H9 (cell line): Measurements from ENCODE around the gene C3orf20. TPM values are rescaled to one million over a fixed set of nuclear protein-coding genes. Genes with fewer than 3 reads are reported as not detected.

Experiments
- DNase-seq: peaks from one replicate; pipeline ENCODE4 v3.0.0-alpha.2; 2017
- H2AFZ ChIP-seq: one replicate; pipeline ENCODE4 v1.6.1; 2013; ENCODE audit warnings: mild to moderate bottlenecking, low read length, control low read depth, moderate library complexity
- H2AK5ac ChIP-seq: 2 replicates; pipeline ENCODE4 v1.6.1; 2013; ENCODE audit warnings: low read length, control low read depth, mixed read lengths; ENCODE audit not compliant: insufficient read length
- H2BK120ac ChIP-seq: one replicate; pipeline ENCODE4 v1.6.1; 2013; ENCODE audit warnings: low read depth, mild to moderate bottlenecking, low read length, control low read depth, inconsistent platforms; ENCODE audit not compliant: poor library complexity, severe bottlenecking
- H2BK12ac ChIP-seq: 2 replicates; pipeline ENCODE4 v1.6.1; 2013; ENCODE audit warnings: low read length, control low read depth, mixed read lengths, low read depth; ENCODE audit not compliant: insufficient read length
- H2BK15ac ChIP-seq: 2 replicates; pipeline ENCODE4 v1.6.1; 2013; ENCODE audit warnings: low read depth, low read length, control low read depth
- H2BK20ac ChIP-seq: one replicate; pipeline ENCODE4 v1.6.1; 2013; ENCODE audit warnings: low read depth, mild to moderate bottlenecking, low read length, control low read depth, inconsistent platforms; ENCODE audit not compliant: poor library complexity, severe bottlenecking
- H2BK5ac ChIP-seq: 2 replicates; pipeline ENCODE4 v1.6.1; 2013; ENCODE audit warnings: low read length, control low read depth, mixed read lengths; ENCODE audit not compliant: insufficient read length
- H3K14ac ChIP-seq: 2 replicates; pipeline ENCODE4 v1.6.1; 2013; ENCODE audit warnings: low read length, control low read depth; ENCODE audit not compliant: insufficient read depth
- H3K18ac ChIP-seq: 2 replicates; pipeline ENCODE4 v1.6.1; 2013; ENCODE audit warnings: low read depth, mild to moderate bottlenecking, mixed read lengths, low read length, control low read depth; ENCODE audit not compliant: insufficient read length
- H3K23ac ChIP-seq: 2 replicates; pipeline ENCODE4 v1.6.1; 2013; ENCODE audit warnings: low read length, control low read depth, mixed read lengths, low read depth; ENCODE audit not compliant: insufficient read length
- H3K23me2 ChIP-seq: 2 replicates; pipeline ENCODE4 v1.6.1; 2013; ENCODE audit warnings: low read depth, mild to moderate bottlenecking, mixed read lengths, low read length, control low read depth; ENCODE audit not compliant: insufficient read length, poor library complexity, severe bottlenecking
- H3K27ac ChIP-seq: 2 replicates; pipeline ENCODE4 v1.5.1; 2013; ENCODE audit warnings: low read length, control low read depth, mixed read lengths, low read depth; ENCODE audit not compliant: insufficient read length
- H3K27me3 ChIP-seq: 2 replicates; pipeline ENCODE4 v1.6.1; 2013; ENCODE audit warnings: low read length, control low read depth, inconsistent platforms; ENCODE audit not compliant: insufficient read depth
- H3K4ac ChIP-seq: 2 replicates; pipeline ENCODE4 v1.6.1; 2013; ENCODE audit warnings: low read depth, mild to moderate bottlenecking, control low read depth, inconsistent platforms, low read length, moderate library complexity
- H3K4me1 ChIP-seq: 2 replicates; pipeline ENCODE4 v1.6.1; 2013; ENCODE audit warnings: low read length, control low read depth, inconsistent platforms; ENCODE audit not compliant: insufficient read depth
- H3K4me2 ChIP-seq: 2 replicates; pipeline ENCODE4 v1.6.1; 2013; ENCODE audit warnings: low read length, control low read depth, mixed read lengths; ENCODE audit not compliant: insufficient read length, insufficient read depth
- H3K56ac ChIP-seq: 2 replicates; pipeline ENCODE4 v1.6.1; 2013; ENCODE audit warnings: low read depth, mild to moderate bottlenecking, mixed read lengths, low read length, control low read depth; ENCODE audit not compliant: insufficient read length
- H3K79me1 ChIP-seq: 2 replicates; pipeline ENCODE4 v1.6.1; 2013; ENCODE audit warnings: low read depth, mild to moderate bottlenecking, moderate library complexity, low read length, control low read depth, inconsistent platforms; ENCODE audit not compliant: insufficient read depth, poor library complexity, severe bottlenecking
- H3K79me2 ChIP-seq: 2 replicates; pipeline ENCODE4 v1.6.1; 2013; ENCODE audit warnings: low read length, control low read depth, inconsistent platforms; ENCODE audit not compliant: insufficient read depth
- H3K9ac ChIP-seq: 2 replicates; pipeline ENCODE4 v1.6.1; 2013; ENCODE audit warnings: low read length, control low read depth, mixed read lengths; ENCODE audit not compliant: insufficient read length; ENCODE audit errors: extremely low read depth
- H3K9me3 ChIP-seq: one replicate; pipeline ENCODE4 v1.6.1; 2013; ENCODE audit warnings: low read depth, low read length, inconsistent platforms; ENCODE audit not compliant: control insufficient read depth
- H3T11ph ChIP-seq: one replicate; pipeline ENCODE4 v1.6.1; 2013; ENCODE audit warnings: mild to moderate bottlenecking, low read length, control low read depth, inconsistent platforms
- H4K20me1 ChIP-seq: one replicate; pipeline ENCODE4 v1.6.1; 2013; ENCODE audit not compliant: control insufficient read depth, insufficient read length, insufficient read depth
- H4K5ac ChIP-seq: 2 replicates; pipeline ENCODE4 v1.6.1; 2013; ENCODE audit warnings: low read depth, mild to moderate bottlenecking, mixed read lengths, low read length, control low read depth; ENCODE audit not compliant: insufficient read length
- H4K8ac ChIP-seq: replicated peaks from 2 replicates; pipeline ENCODE4 v1.6.1; 2013; ENCODE audit warnings: low read length, control low read depth, mixed read lengths, low read depth; ENCODE audit not compliant: insufficient read length
- H4K91ac ChIP-seq: 2 replicates; pipeline ENCODE4 v1.6.1; 2013; ENCODE audit warnings: low read depth, mild to moderate bottlenecking, moderate library complexity, mixed read lengths, low read length, control low read depth; ENCODE audit not compliant: insufficient read length
- H3K27ac Mint-ChIP-seq, 3 experiments: 2 replicates in 2 of 3; 3 replicates in 1 of 3; pipeline ENCODE4 v1.8.0; 2020 to 2021; ENCODE audit warnings: mixed read lengths in 3 of 3, mild to moderate bottlenecking in 1 of 3, moderate library complexity in 1 of 3
- H3K27me3 Mint-ChIP-seq: 2 replicates; pipeline ENCODE4 v1.8.0; 2021; ENCODE audit warnings: low read depth, mild to moderate bottlenecking, moderate library complexity, mixed read lengths
- H3K36me3 Mint-ChIP-seq, 3 experiments: 2 replicates in 2 of 3; 3 replicates in 1 of 3; pipeline ENCODE4 v1.8.0; 2020 to 2021; ENCODE audit warnings: low read depth in 3 of 3, mixed read lengths in 3 of 3; ENCODE audit not compliant: insufficient read depth in 1 of 3
- H3K4me1 Mint-ChIP-seq, 2 experiments: 2 replicates each; pipeline ENCODE4 v1.8.0; 2020; ENCODE audit warnings: mixed read lengths in 2 of 2
- H3K4me3 Mint-ChIP-seq, 2 experiments: 2 replicates in 1 of 2; 3 replicates in 1 of 2; pipeline ENCODE4 v1.8.0; 2020 to 2021; ENCODE audit warnings: mild to moderate bottlenecking in 2 of 2, mixed read lengths in 2 of 2, moderate library complexity in 1 of 2
- H3K9me3 Mint-ChIP-seq, 2 experiments: 2 replicates in 1 of 2; 3 replicates in 1 of 2; pipeline ENCODE4 v1.8.0; 2020; ENCODE audit warnings: mild to moderate bottlenecking in 2 of 2, mixed read lengths in 2 of 2, moderate library complexity in 1 of 2
- WGBS: extraction: QIAGEN DNeasy Blood & Tissue Kit; methylation state at CpG from one replicate; pipeline ENCODE4 v1.1.7; 2013; ENCODE audit warnings: missing lambda C conversion rate, low lambda C conversion rate, mixed read lengths; ENCODE audit not compliant: insufficient read length; ENCODE audit errors: extremely low coverage; 5-methylcytosine and 5-hydroxymethylcytosine counted together
- total RNA-seq: library from RNA; stranded (reverse); gene quantifications from 2 replicates; pipeline ENCODE4 v1.2.1, GENCODE V29; 2021
- TF ChIP-seq, protein P1 (sequence below): fragments of 200-600 bp; sonication (generic); conservative IDR thresholded peaks from 3 replicates; pipeline ENCODE4 v1.8.0; 2021; ENCODE audit warnings: antibody characterized with exemption, mild to moderate bottlenecking

Gene C3orf20
- total RNA-seq, 1 experiment from 2014 or later: not detected

GRCh38 chr3:14793858-14794234, 118.9 kb downstream of the C3orf20 start:
- no peak overlapping the region for H4K91ac ChIP-seq
- no peak overlapping the region for H3T11ph ChIP-seq
- no peaks in the 10 kb centered on the region for H3K9me3 ChIP-seq
- H3K27ac Mint-ChIP-seq: peak overlapping the region in 1 of 3 experiments; percentile 83; a peak in 1 of 7 replicates
- no peak overlapping the region for H2BK15ac ChIP-seq
- WGBS: no CpG with 5 or more reads among the region's 5 CpGs
- no peaks in the 10 kb centered on the region for H3K9me3 Mint-ChIP-seq
- peaks cover 2 to 40% of the 10 kb centered on the region in 2 experiments for H3K4me1 Mint-ChIP-seq
- H2BK20ac ChIP-seq: no peak overlapping the region
- H3K23me2 ChIP-seq: no peaks in the 10 kb centered on the region
- no peak overlapping the region for H3K4me2 ChIP-seq
- H2AK5ac ChIP-seq: no peak overlapping the region
- no peak overlapping the region for H2BK5ac ChIP-seq
- no peak overlapping the region for H4K5ac ChIP-seq
- H3K4me3 Mint-ChIP-seq: no peak overlapping the region
- no peak overlapping the region for H3K9ac ChIP-seq
- H3K4ac ChIP-seq: no peak overlapping the region
- no peaks in the 10 kb centered on the region for H4K20me1 ChIP-seq
- H3K23ac ChIP-seq: no peak overlapping the region
- H3K14ac ChIP-seq: no peak overlapping the region
- H3K18ac ChIP-seq: no peak overlapping the region
- no peaks in the 10 kb centered on the region for H3K79me1 ChIP-seq
- TF ChIP-seq, protein P1, sequence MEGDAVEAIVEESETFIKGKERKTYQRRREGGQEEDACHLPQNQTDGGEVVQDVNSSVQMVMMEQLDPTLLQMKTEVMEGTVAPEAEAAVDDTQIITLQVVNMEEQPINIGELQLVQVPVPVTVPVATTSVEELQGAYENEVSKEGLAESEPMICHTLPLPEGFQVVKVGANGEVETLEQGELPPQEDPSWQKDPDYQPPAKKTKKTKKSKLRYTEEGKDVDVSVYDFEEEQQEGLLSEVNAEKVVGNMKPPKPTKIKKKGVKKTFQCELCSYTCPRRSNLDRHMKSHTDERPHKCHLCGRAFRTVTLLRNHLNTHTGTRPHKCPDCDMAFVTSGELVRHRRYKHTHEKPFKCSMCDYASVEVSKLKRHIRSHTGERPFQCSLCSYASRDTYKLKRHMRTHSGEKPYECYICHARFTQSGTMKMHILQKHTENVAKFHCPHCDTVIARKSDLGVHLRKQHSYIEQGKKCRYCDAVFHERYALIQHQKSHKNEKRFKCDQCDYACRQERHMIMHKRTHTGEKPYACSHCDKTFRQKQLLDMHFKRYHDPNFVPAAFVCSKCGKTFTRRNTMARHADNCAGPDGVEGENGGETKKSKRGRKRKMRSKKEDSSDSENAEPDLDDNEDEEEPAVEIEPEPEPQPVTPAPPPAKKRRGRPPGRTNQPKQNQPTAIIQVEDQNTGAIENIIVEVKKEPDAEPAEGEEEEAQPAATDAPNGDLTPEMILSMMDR: no peak
- H3K36me3 Mint-ChIP-seq: no peaks in the 10 kb centered on the region
- no peak overlapping the region for H2BK12ac ChIP-seq
- no peaks in the 10 kb centered on the region for H3K27me3 ChIP-seq
- H2AFZ ChIP-seq: no peak overlapping the region
- no peak for DNase-seq
- H3K79me2 ChIP-seq: no peaks in the 10 kb centered on the region
- no peaks in the 10 kb centered on the region for H3K4me1 ChIP-seq
- H4K8ac ChIP-seq: no peak overlapping the region
- H2BK120ac ChIP-seq: no peak overlapping the region
- no peak overlapping the region for H3K27ac ChIP-seq
- no peak overlapping the region for H3K56ac ChIP-seq
- peaks cover 18% of the 10 kb centered on the region for H3K27me3 Mint-ChIP-seq
